Measurements from ENCODE around the gene RSPH4A.

DNA sequence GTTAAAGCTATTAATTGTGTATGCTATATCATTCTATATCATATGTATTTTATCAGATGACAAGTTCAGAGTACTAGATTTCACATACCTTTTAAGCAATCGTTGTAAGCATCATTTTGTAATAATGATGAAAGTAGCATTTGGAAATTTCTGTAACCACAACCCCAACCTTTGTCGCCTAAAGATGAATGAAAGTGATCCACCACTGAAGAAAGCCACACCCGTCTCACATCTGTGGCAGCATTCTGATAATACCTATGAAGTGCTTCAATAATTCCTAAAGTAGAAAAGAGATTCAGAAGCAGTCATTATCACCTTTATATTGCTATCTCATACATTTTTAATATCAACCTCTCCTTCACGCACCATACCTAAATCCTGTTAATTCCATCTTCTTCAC lies 35.6 kb downstream of the RSPH4A start:
- TF ChIP-seq BHLHE40 (IDR thresholded peaks at IDR 0.05; ENCODE audit: low read depth, low read length) (no peak), POLR2A (IDR thresholded peaks at IDR 0.05; ENCODE audit: low read depth, low read length) (no peak), RFX5 (IDR thresholded peaks at IDR 0.05; ENCODE audit: low read depth, low read length) (no peak), RCOR1 (IDR thresholded peaks at IDR 0.05; ENCODE audit: insufficient replicate concordance, low read length) (no peak), MAZ (IDR thresholded peaks at IDR 0.05; ENCODE audit: borderline replicate concordance, low read depth, low read length) (no peak), CEBPB (IDR thresholded peaks at IDR 0.05; ENCODE audit: low read depth, low read length) (no peak), MXI1 (IDR thresholded peaks at IDR 0.05; ENCODE audit: borderline replicate concordance, low read depth, low read length) (no peak), FOS (IDR thresholded peaks at IDR 0.05; ENCODE audit: low read depth, low read length) (no peak), NFE2L2 (IDR thresholded peaks at IDR 0.05; ENCODE audit: low read depth, low read length) (no peak), RAD21 (IDR thresholded peaks at IDR 0.05; ENCODE audit: low read length) (no peak), SMC3 (IDR thresholded peaks at IDR 0.05; ENCODE audit: low read depth, low read length) (no peak)
- TF ChIP-seq, protein P1, sequence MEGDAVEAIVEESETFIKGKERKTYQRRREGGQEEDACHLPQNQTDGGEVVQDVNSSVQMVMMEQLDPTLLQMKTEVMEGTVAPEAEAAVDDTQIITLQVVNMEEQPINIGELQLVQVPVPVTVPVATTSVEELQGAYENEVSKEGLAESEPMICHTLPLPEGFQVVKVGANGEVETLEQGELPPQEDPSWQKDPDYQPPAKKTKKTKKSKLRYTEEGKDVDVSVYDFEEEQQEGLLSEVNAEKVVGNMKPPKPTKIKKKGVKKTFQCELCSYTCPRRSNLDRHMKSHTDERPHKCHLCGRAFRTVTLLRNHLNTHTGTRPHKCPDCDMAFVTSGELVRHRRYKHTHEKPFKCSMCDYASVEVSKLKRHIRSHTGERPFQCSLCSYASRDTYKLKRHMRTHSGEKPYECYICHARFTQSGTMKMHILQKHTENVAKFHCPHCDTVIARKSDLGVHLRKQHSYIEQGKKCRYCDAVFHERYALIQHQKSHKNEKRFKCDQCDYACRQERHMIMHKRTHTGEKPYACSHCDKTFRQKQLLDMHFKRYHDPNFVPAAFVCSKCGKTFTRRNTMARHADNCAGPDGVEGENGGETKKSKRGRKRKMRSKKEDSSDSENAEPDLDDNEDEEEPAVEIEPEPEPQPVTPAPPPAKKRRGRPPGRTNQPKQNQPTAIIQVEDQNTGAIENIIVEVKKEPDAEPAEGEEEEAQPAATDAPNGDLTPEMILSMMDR (conservative IDR thresholded peaks at IDR 0.05; ENCODE audit: low read depth, low read length): no peak
- TF ChIP-seq, protein P2, sequence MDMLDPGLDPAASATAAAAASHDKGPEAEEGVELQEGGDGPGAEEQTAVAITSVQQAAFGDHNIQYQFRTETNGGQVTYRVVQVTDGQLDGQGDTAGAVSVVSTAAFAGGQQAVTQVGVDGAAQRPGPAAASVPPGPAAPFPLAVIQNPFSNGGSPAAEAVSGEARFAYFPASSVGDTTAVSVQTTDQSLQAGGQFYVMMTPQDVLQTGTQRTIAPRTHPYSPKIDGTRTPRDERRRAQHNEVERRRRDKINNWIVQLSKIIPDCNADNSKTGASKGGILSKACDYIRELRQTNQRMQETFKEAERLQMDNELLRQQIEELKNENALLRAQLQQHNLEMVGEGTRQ (IDR thresholded peaks at IDR 0.05; ENCODE audit: low read depth, low read length): no peak

Measured in IMR-90 (cell line).